GM12878 (cell line): ENCODE measurements around the gene SBNO2. TPM values are rescaled to one million over a fixed set of nuclear protein-coding genes. Genes with fewer than 3 reads are reported as not detected.

Experiments used
- ATF3 ChIP-seq: IDR thresholded peaks from 2 replicates; pipeline ENCODE4 v1.6.1; 2011; ENCODE audit warnings: low read depth, mild to moderate bottlenecking, low read length, moderate library complexity, borderline replicate concordance; ENCODE audit errors: extremely low read depth
- BHLHE40 ChIP-seq, 2 experiments: fragments of 450-650 bp in 1 of 2; IDR thresholded peaks; 2 replicates each; pipeline ENCODE4 v1.6.1; 2011 to 2017; ENCODE audit warnings: low read depth in 2 of 2, borderline replicate concordance in 1 of 2, improper control_type of control experiment in 1 of 2, low read length in 1 of 2, mild to moderate bottlenecking in 1 of 2
- CHD2 ChIP-seq: IDR thresholded peaks from 2 replicates; pipeline ENCODE4 v1.6.1; 2011; ENCODE audit warnings: low read depth, low read length, improper control_type of control experiment, borderline replicate concordance
- CREB1 ChIP-seq: IDR thresholded peaks from 2 replicates; pipeline ENCODE4 v1.6.1; 2012; ENCODE audit warnings: low read depth, mild to moderate bottlenecking, inconsistent platforms
- CREM ChIP-seq: IDR thresholded peaks from 2 replicates; pipeline ENCODE4 v1.6.1; 2014; ENCODE audit warnings: antibody characterized with exemption, low read depth
- CUX1 ChIP-seq: IDR thresholded peaks from 2 replicates; pipeline ENCODE4 v1.6.1; 2012; ENCODE audit warnings: improper control_type of control experiment, low read depth, low read length; ENCODE audit not compliant: insufficient replicate concordance
- E2F8 ChIP-seq: fragments of 450-650 bp; IDR thresholded peaks from 2 replicates; pipeline ENCODE4 v1.6.1; 2018; ENCODE audit warnings: mild to moderate bottlenecking, low read depth, moderate library complexity; ENCODE audit not compliant: partially characterized antibody
- GATAD2B ChIP-seq: fragments of 450-650 bp; conservative IDR thresholded peaks from 2 replicates; pipeline ENCODE4 v1.6.1; 2017; ENCODE audit warnings: low read depth, mild to moderate bottlenecking, moderate library complexity
- HDAC2 ChIP-seq: fragments of 200-600 bp; sonication (generic); IDR thresholded peaks from 2 replicates; pipeline ENCODE4 v1.6.1; 2017
- KAT2A ChIP-seq: conservative IDR thresholded peaks from 2 replicates; pipeline ENCODE4 v1.6.1; 2011; ENCODE audit warnings: low read depth, low read length; ENCODE audit not compliant: control insufficient read depth
- MTA2 ChIP-seq: fragments of 450-650 bp; IDR thresholded peaks from 2 replicates; pipeline ENCODE4 v1.6.1; 2016; ENCODE audit warnings: low read depth, mild to moderate bottlenecking, moderate library complexity
- MTA3 ChIP-seq: IDR thresholded peaks from 2 replicates; pipeline ENCODE4 v1.6.1; 2012; ENCODE audit warnings: low read length, inconsistent platforms, borderline replicate concordance
- NFYA ChIP-seq: IDR thresholded peaks from 2 replicates; pipeline ENCODE4 v1.6.1; 2011; ENCODE audit warnings: low read depth, mild to moderate bottlenecking, low read length, improper control_type of control experiment, borderline replicate concordance
- PKNOX1 ChIP-seq: fragments of 450-650 bp; IDR thresholded peaks from 2 replicates; pipeline ENCODE4 v1.6.1; 2016; ENCODE audit warnings: mild to moderate bottlenecking
- RFX5 ChIP-seq: IDR thresholded peaks from 2 replicates; pipeline ENCODE4 v1.6.1; 2011; ENCODE audit warnings: low read depth, low read length, improper control_type of control experiment
- SIN3A ChIP-seq: IDR thresholded peaks from 2 replicates; pipeline ENCODE4 v1.6.1; 2012; ENCODE audit warnings: low read depth, low read length, improper control_type of control experiment
- SP1 ChIP-seq: IDR thresholded peaks from one replicate; pipeline ENCODE4 v1.6.1; 2011; ENCODE audit warnings: low read depth, low read length
- TBL1XR1 ChIP-seq: IDR thresholded peaks from 2 replicates; pipeline ENCODE4 v1.6.1; 2012; ENCODE audit warnings: low read depth, low read length, improper control_type of control experiment
- ZNF207 ChIP-seq: fragments of 450-650 bp; IDR thresholded peaks from 2 replicates; pipeline ENCODE4 v1.6.1; 2014; ENCODE audit warnings: antibody characterized with exemption, mild to moderate bottlenecking, borderline replicate concordance
- ZNF274 ChIP-seq: IDR thresholded peaks from one replicate; pipeline ENCODE4 v1.8.0; 2011; ENCODE audit not compliant: insufficient read length, insufficient read depth
- polyA plus RNA-seq, 11 experiments: library from polyadenylated mRNA; depleted of rRNA in 4 of 11; unstranded in 6 of 11; stranded (reverse) in 5 of 11; fragments of >200 nt; fragmentation: Nextera tagmentation in 4 of 11; fragmentation: Illumina TruSeq in 1 of 11; extraction: Ambion mirVana in 4 of 11; extraction: Trizol in 1 of 11; gene quantifications; 1 replicate in 1 of 11; 2 replicates in 10 of 11; pipeline versions ENCODE4 v1.2.1 to v1.2.3, GENCODE V29; 2011 to 2016; ENCODE audit warnings: inconsistent platforms in 2 of 11, missing spikeins in 2 of 11, low read depth in 1 of 11
- total RNA-seq, 4 experiments: library from RNA; depleted of rRNA in 3 of 4; stranded (reverse); fragments of >200 nt in 3 of 4; fragmentation: Illumina TruSeq in 1 of 4; extraction: Trizol in 1 of 4; gene quantifications; 2 replicates each; pipeline versions ENCODE4 v1.2.1 to v1.2.3, GENCODE V29; 2013 to 2021

Gene SBNO2
- total and polyA plus RNA-seq, 10 of the 15 experiments (the other 5 are each of a cell fraction or from before 2014, with no cell fraction given) = 0.08 to 44.6 (median 5.4) TPM

GRCh38 chr19:1067341-1067957 is 106.6 kb downstream of the SBNO2 start (continued):
- no peak for TF ChIP-seq CUX1
- TF ChIP-seq GATAD2B = no peak; the same call in 1 of the 2 replicates
- no peak for TF ChIP-seq RFX5
- TF ChIP-seq TBL1XR1 = no peak
- TF ChIP-seq MTA3 = no peak
- TF ChIP-seq E2F8 = no peak
- TF ChIP-seq ZNF207 = no peak
- 0 out of 2 replicates have a peak, but pooled peaks have one; percentile 17 for TF ChIP-seq SIN3A
- TF ChIP-seq NFYA = no peak
- TF ChIP-seq ZNF274 = no peak
- TF ChIP-seq SP1 = no peak
- TF ChIP-seq CHD2 = no peak
- TF ChIP-seq MTA2 = no peak
- no peak for TF ChIP-seq CREB1
- TF ChIP-seq PKNOX1 = no peak
- TF ChIP-seq KAT2A = no peak
- 0 out of 2 replicates have a peak, but pooled peaks have one; percentile 4 for TF ChIP-seq CREM
- TF ChIP-seq BHLHE40 (IDR thresholded peaks at IDR 0.05; ENCODE audit: borderline replicate concordance in 1 of 2, low read depth in 2 of 2, low read length in 1 of 2) = no peak
- no peak for TF ChIP-seq HDAC2
- no peak for TF ChIP-seq ATF3
